ENCODE measurements around the gene SLC28A2.

DNA sequence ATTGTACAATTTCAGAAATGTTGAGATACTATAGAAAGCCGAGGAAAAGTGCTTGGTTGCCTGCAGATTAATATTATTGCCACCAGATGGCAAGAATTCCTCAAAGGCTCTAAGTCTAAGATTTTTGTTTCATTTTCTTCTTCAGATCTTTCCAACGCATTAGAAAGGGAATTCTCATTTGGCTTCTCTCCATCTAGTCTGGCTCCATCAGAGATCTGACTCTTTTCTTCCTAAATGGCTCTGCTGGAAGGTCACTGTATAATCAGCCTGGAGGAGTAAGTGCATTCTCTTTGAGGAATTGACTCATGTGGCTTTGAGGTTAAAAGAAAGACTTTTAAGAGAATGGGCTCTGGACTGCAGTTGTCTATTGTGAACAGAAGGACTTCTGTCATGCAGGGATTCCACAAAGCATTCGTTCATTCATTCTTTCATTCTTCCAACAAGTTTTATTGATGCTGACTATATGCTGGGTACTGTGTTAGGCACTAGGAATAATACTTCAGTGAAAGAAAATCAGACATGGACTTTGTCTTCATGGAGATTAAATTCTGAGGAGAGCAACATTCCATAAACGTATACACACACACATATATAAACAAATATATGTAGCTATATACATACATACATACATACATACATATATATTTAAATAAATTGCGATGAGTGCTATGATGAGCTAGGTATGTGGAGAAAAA, 55.3 kb downstream of the SLC28A2 start:
- TF ChIP-seq, protein P1, sequence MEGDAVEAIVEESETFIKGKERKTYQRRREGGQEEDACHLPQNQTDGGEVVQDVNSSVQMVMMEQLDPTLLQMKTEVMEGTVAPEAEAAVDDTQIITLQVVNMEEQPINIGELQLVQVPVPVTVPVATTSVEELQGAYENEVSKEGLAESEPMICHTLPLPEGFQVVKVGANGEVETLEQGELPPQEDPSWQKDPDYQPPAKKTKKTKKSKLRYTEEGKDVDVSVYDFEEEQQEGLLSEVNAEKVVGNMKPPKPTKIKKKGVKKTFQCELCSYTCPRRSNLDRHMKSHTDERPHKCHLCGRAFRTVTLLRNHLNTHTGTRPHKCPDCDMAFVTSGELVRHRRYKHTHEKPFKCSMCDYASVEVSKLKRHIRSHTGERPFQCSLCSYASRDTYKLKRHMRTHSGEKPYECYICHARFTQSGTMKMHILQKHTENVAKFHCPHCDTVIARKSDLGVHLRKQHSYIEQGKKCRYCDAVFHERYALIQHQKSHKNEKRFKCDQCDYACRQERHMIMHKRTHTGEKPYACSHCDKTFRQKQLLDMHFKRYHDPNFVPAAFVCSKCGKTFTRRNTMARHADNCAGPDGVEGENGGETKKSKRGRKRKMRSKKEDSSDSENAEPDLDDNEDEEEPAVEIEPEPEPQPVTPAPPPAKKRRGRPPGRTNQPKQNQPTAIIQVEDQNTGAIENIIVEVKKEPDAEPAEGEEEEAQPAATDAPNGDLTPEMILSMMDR (IDR thresholded peaks at IDR 0.05): no peak
- TF ChIP-seq POLR2A (IDR thresholded peaks at IDR 0.05): no peak

All from lower leg skin (tissue), 3 donors.